ENCODE results near the gene MINDY4.

Gene MINDY4

DNA sequence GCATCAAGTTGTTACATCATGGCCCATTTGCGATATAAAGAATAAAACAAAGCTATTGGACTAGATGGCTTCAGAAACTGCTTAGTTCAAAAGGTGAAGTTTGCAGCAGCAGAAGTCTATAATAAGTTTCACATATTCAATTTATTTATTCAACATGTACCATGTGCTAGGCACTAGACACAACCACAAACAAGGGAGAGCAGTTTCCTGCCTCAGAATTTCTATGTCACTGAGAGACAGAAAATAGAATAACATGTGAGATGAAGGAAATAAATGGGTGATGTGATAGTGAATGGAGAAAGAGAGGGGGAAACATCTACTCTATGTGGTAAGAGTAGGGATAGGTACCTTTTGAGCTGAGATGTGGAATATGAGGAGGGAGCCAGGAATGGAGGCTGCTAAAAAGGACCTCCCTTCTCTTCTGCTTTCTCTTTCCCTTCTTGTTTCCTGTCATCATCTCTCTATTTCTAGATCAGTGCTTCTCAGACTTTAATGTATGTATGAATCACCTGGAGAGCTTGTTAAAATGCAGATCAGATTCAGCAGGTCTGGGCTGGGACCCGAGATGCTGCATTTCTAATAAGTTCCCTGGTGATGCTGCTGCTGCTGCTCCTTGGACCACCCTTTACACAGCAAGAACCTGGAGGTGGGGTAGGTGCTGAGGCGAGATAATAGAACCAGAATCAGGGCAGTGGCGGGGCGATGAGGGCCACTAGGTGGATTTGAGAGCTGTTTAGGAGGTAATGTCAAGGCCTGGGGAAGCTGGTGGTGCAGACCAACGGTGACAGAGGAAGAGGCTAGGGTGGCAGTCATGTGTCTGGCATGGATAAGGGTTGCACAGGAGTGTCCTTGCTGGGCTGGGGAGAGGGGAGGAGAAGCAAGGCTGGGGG is 32.9 kb upstream of the MINDY4 start:
- no peak for TF ChIP-seq EZH2phosphoT487 (IDR thresholded peaks at IDR 0.05; ENCODE audit: borderline replicate concordance, low read length)
- TF ChIP-seq, protein P1, sequence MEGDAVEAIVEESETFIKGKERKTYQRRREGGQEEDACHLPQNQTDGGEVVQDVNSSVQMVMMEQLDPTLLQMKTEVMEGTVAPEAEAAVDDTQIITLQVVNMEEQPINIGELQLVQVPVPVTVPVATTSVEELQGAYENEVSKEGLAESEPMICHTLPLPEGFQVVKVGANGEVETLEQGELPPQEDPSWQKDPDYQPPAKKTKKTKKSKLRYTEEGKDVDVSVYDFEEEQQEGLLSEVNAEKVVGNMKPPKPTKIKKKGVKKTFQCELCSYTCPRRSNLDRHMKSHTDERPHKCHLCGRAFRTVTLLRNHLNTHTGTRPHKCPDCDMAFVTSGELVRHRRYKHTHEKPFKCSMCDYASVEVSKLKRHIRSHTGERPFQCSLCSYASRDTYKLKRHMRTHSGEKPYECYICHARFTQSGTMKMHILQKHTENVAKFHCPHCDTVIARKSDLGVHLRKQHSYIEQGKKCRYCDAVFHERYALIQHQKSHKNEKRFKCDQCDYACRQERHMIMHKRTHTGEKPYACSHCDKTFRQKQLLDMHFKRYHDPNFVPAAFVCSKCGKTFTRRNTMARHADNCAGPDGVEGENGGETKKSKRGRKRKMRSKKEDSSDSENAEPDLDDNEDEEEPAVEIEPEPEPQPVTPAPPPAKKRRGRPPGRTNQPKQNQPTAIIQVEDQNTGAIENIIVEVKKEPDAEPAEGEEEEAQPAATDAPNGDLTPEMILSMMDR (IDR thresholded peaks at IDR 0.05; ENCODE audit: low read depth, low read length, poor library complexity, severe bottlenecking) = no peak
- Histone ChIP-seq H3K27me3 (ENCODE audit: control insufficient read depth, low read length) (0 out of 2 replicates have a peak, but pooled peaks cover 4% of the 10 kb centered on the region), H3K79me2 (ENCODE audit: control insufficient read depth, low read length) (no peaks in the 10 kb centered on the region), H3K4me3 (ENCODE audit: low read length) (no peak overlapping the region), H4K20me1 (ENCODE audit: control insufficient read depth, insufficient read depth, low read depth, low read length) (no peaks in the 10 kb centered on the region), H3K36me3 (ENCODE audit: control insufficient read depth, low read length) (no peaks in the 10 kb centered on the region), H3K27ac (ENCODE audit: low read depth, low read length) (no peak overlapping the region), H3K9me3 (ENCODE audit: control insufficient read depth, insufficient read depth, low read length) (no peaks in the 10 kb centered on the region), H3K4me1 (ENCODE audit: control insufficient read depth, low read length) (no peaks in the 10 kb centered on the region), H3F3A (ENCODE audit: control insufficient read depth, insufficient read depth) (no peaks in the 10 kb centered on the region), H3K4me2 (ENCODE audit: low read length) (no peak overlapping the region), H3K9me2 (replicated peaks; ENCODE audit: control insufficient read depth, low read length) (no peaks in the 10 kb centered on the region)

DNA sequence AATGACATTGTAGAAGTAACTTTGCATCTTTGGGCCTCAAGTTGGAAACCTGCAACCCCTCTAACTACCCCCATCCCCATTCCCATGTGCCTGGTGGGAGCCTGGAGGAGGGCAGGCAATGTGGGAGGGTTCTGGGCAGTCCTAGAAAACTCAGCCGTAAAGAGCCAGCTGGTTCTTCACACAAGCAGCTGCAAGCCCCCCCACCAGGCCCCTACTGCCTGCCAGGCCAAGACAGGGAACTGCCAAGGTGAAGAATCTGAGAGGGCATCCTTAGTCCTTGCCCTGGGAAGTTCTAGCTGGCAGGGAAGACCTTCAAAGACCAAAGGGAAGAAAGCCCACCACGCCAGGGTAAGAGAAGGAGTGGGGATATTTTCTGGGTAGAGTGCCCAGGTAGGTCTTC is 31.5 kb upstream of the MINDY4 start:
- H4K20me1 ChIP-seq (ENCODE audit: control insufficient read depth, insufficient read depth, low read depth, low read length) = no peaks in the 10 kb centered on the region
- no peaks in the 10 kb centered on the region for H3K36me3 ChIP-seq (ENCODE audit: control insufficient read depth, low read length)
- H3K79me2 ChIP-seq (ENCODE audit: control insufficient read depth, low read length) = no peaks in the 10 kb centered on the region
- H3K4me3 ChIP-seq (ENCODE audit: low read length) = no peak overlapping the region
- no peak overlapping the region for H3K4me2 ChIP-seq (ENCODE audit: low read length)
- no peak for TF ChIP-seq EZH2phosphoT487 (IDR thresholded peaks at IDR 0.05; ENCODE audit: borderline replicate concordance, low read length)
- TF ChIP-seq, protein P1 (IDR thresholded peaks at IDR 0.05; ENCODE audit: low read depth, low read length, poor library complexity, severe bottlenecking) = no peak
- H3K27ac ChIP-seq (ENCODE audit: low read depth, low read length) = no peak overlapping the region
- H3K27me3 ChIP-seq (ENCODE audit: control insufficient read depth, low read length) = 0 out of 2 replicates have a peak, but pooled peaks cover 4% of the 10 kb centered on the region
- H3F3A ChIP-seq (ENCODE audit: control insufficient read depth, insufficient read depth) = no peaks in the 10 kb centered on the region
- H3K9me3 ChIP-seq (ENCODE audit: control insufficient read depth, insufficient read depth, low read length) = no peaks in the 10 kb centered on the region
- no peaks in the 10 kb centered on the region for H3K9me2 ChIP-seq (replicated peaks; ENCODE audit: control insufficient read depth, low read length)
- H3K4me1 ChIP-seq (ENCODE audit: control insufficient read depth, low read length) = no peaks in the 10 kb centered on the region

DNA sequence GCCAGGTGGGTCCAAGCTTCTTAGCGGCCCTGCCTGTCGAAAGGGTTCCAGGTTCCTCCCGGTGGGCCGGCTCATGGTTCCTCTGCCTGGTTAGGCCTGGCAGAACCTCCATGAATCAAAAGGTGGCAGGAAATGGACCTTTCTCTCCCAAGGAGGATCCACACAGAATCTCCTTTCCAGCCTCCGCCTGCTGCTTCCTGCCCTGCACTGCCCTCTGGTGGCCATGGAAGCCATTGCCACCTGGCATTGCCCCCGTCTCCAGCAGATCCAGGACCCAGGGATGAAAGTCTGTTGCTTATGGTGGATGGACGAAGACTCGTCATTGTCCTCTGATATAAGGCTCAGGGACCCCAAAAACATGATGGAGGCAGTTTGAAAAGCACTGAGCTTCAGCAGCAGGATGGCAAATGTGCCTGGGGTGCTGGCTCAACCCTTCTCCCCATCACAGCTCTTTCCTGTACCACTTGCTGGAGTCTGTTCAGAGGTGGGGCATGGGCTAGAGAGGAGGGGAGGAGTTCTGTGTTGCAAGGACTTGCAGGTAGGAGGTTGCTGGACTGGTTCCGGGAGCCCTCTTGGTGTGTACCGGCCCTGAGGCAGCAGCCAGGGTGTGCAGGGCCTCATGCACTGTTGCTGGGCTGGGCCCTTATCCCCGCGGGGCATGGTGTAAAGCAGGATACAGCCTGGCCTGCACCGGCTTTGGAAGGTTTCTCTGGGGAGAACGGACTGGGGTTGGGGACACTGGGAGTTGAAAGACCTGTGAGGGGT is 30.6 kb upstream of the MINDY4 start:
- H3K9me3 ChIP-seq (ENCODE audit: control insufficient read depth, insufficient read depth, low read length) = no peaks in the 10 kb centered on the region
- H3K36me3 ChIP-seq (ENCODE audit: control insufficient read depth, low read length) = no peaks in the 10 kb centered on the region
- no peaks in the 10 kb centered on the region for H3K9me2 ChIP-seq (replicated peaks; ENCODE audit: control insufficient read depth, low read length)
- no peaks in the 10 kb centered on the region for H3K79me2 ChIP-seq (ENCODE audit: control insufficient read depth, low read length)
- H3K4me1 ChIP-seq (ENCODE audit: control insufficient read depth, low read length) = no peaks in the 10 kb centered on the region
- no peak overlapping the region for H3K27ac ChIP-seq (ENCODE audit: low read depth, low read length)
- no peaks in the 10 kb centered on the region for H4K20me1 ChIP-seq (ENCODE audit: control insufficient read depth, insufficient read depth, low read depth, low read length)
- no peaks in the 10 kb centered on the region for H3F3A ChIP-seq (ENCODE audit: control insufficient read depth, insufficient read depth)
- TF ChIP-seq EZH2phosphoT487 (IDR thresholded peaks at IDR 0.05; ENCODE audit: borderline replicate concordance, low read length) = no peak
- TF ChIP-seq, protein P1 (IDR thresholded peaks at IDR 0.05; ENCODE audit: low read depth, low read length, poor library complexity, severe bottlenecking) = peak; percentile 100
- H3K4me3 ChIP-seq (ENCODE audit: low read length) = no peak overlapping the region
- H3K4me2 ChIP-seq (ENCODE audit: low read length) = no peak overlapping the region
- peaks cover 8% of the 10 kb centered on the region; the same call in 1 of the 2 replicates for H3K27me3 ChIP-seq (ENCODE audit: control insufficient read depth, low read length)
